H1 (cell line): Measurements from ENCODE around the gene RASD2. TPM values are rescaled to one million over a fixed set of nuclear protein-coding genes. Genes with fewer than 3 reads are reported as not detected.

Source experiments
- CTCF ChIA-PET: fragments of 300-600 bp; sonication (Branson Sonifier 250); formaldehyde crosslinking; loops from one replicate; lab custom pipeline; 2021; ENCODE audit not compliant: partially characterized antibody; lab: Charles Lee
- POLR2A ChIA-PET: fragments of 300-600 bp; sonication (Branson Sonifier 250); formaldehyde crosslinking; loops from one replicate; lab custom pipeline; 2021; ENCODE audit warnings: inconsistent platforms; ENCODE audit not compliant: partially characterized antibody; lab: Charles Lee
- DNase-seq, 2 experiments: peaks; one replicate each; pipeline versions ENCODE4 v3.0.0 to v3.0.0-alpha.2; 2010 to 2022; ENCODE audit warnings: low spot score in 2 of 2, low read depth in 1 of 2, mixed read lengths in 1 of 2
- FAIRE-seq: peaks from 2 replicates; lab custom pipeline; 2011; peaks lifted over from hg19 to GRCh38; lab: Jason Lieb, UNC
- H2AFZ ChIP-seq: 2 replicates; pipeline ENCODE4 v1.8.1; 2012; ENCODE audit warnings: low read length, inconsistent platforms
- H2AK5ac ChIP-seq: 2 replicates; pipeline ENCODE4 v1.6.1; 2013; ENCODE audit warnings: low read depth, low read length
- H2BK120ac ChIP-seq: replicated peaks from 2 replicates; pipeline ENCODE3; 2013; ENCODE audit warnings: low read depth, low read length, inconsistent platforms
- H2BK12ac ChIP-seq: 2 replicates; pipeline ENCODE4 v1.6.1; 2013; ENCODE audit warnings: low read depth, low read length
- H2BK15ac ChIP-seq: 2 replicates; pipeline ENCODE4 v1.6.1; 2013; ENCODE audit warnings: low read length
- H2BK20ac ChIP-seq: 2 replicates; pipeline ENCODE4 v1.6.1; 2013; ENCODE audit warnings: low read length
- H2BK5ac ChIP-seq: 2 replicates; pipeline ENCODE4 v1.6.1; 2013; ENCODE audit warnings: low read depth, low read length
- H3K14ac ChIP-seq: 2 replicates; pipeline ENCODE4 v1.6.1; 2013; ENCODE audit warnings: inconsistent platforms; ENCODE audit not compliant: insufficient read length
- H3K18ac ChIP-seq: 2 replicates; pipeline ENCODE4 v1.6.1; 2013; ENCODE audit warnings: low read length; ENCODE audit errors: extremely low read depth
- H3K23ac ChIP-seq: 2 replicates; pipeline ENCODE4 v1.6.1; 2013; ENCODE audit warnings: inconsistent platforms; ENCODE audit not compliant: insufficient read length
- H3K23me2 ChIP-seq: 2 replicates; pipeline ENCODE4 v1.6.1; 2013; ENCODE audit warnings: low read depth, low read length
- H3K27ac ChIP-seq: 2 replicates; pipeline ENCODE4 v1.6.1; 2011; ENCODE audit warnings: low read depth, low read length, inconsistent platforms
- H3K27me3 ChIP-seq, 4 experiments: replicated peaks in 1 of 4; 1 replicate in 1 of 4; 2 replicates in 3 of 4; pipeline versions ENCODE4 v1.6.1 to v1.8.1; 2011 to 2013; ENCODE audit warnings: low read length in 3 of 4, mild to moderate bottlenecking in 3 of 4, inconsistent platforms in 2 of 4, mixed read lengths in 2 of 4, moderate library complexity in 1 of 4; ENCODE audit not compliant: control insufficient read depth in 3 of 4, insufficient read depth in 3 of 4; ENCODE audit errors: extremely low read depth in 1 of 4
- H3K36me3 ChIP-seq, 4 experiments: 2 replicates each; pipeline versions ENCODE4 v1.6.1 to v1.8.1; 2011 to 2013; ENCODE audit warnings: mild to moderate bottlenecking in 4 of 4, low read length in 3 of 4, moderate library complexity in 2 of 4, control low read depth in 1 of 4, inconsistent platforms in 1 of 4; ENCODE audit not compliant: insufficient read depth in 4 of 4, control insufficient read depth in 2 of 4
- H3K4ac ChIP-seq: replicated peaks from 2 replicates; pipeline ENCODE3; 2013; ENCODE audit warnings: low read length, low read depth, mixed read lengths, inconsistent platforms; ENCODE audit not compliant: insufficient read length
- H3K4me1 ChIP-seq, 4 experiments: replicated peaks in 1 of 4; 1 replicate in 1 of 4; 2 replicates in 3 of 4; pipeline versions ENCODE4 v1.6.1 to v1.8.1; 2011 to 2013; ENCODE audit warnings: low read length in 3 of 4, inconsistent platforms in 2 of 4, mixed read lengths in 1 of 4; ENCODE audit not compliant: insufficient read depth in 4 of 4, control insufficient read depth in 3 of 4
- H3K4me2 ChIP-seq, 2 experiments: 2 replicates each; pipeline versions ENCODE4 v1.6.1 to v1.8.1; 2011 to 2013; ENCODE audit warnings: low read depth in 2 of 2, low read length in 2 of 2, control low read depth in 1 of 2, inconsistent platforms in 1 of 2, mild to moderate bottlenecking in 1 of 2; ENCODE audit not compliant: insufficient read depth in 1 of 2
- H3K4me3 ChIP-seq, 4 experiments: fragments of 200-600, 300-600 bp in 1 of 4; sonication (generic), shearing (Covaris generic), sonication (Bioruptor Twin) in 1 of 4; 2 replicates each; pipeline versions ENCODE4 v1.5.1 to v1.8.1; 2011 to 2016; ENCODE audit warnings: low read length in 4 of 4, low read depth in 3 of 4, control low read depth in 2 of 4, inconsistent platforms in 2 of 4, mild to moderate bottlenecking in 2 of 4, mixed read lengths in 1 of 4, moderate library complexity in 1 of 4; ENCODE audit not compliant: insufficient read depth in 2 of 4; ENCODE audit errors: extremely low read depth in 1 of 4
- H3K56ac ChIP-seq: replicated peaks from 2 replicates; pipeline ENCODE3; 2013; ENCODE audit warnings: low read depth, mild to moderate bottlenecking, mixed read lengths, low read length, inconsistent platforms; ENCODE audit not compliant: insufficient read length
- H3K79me1 ChIP-seq: 2 replicates; pipeline ENCODE4 v1.6.1; 2013; ENCODE audit warnings: low read depth, low read length, control low read depth
- H3K79me2 ChIP-seq, 2 experiments: 2 replicates each; pipeline versions ENCODE4 v1.6.1 to v1.8.1; 2012 to 2013; ENCODE audit warnings: low read length in 2 of 2, mild to moderate bottlenecking in 2 of 2, inconsistent platforms in 1 of 2; ENCODE audit not compliant: insufficient read depth in 2 of 2, control insufficient read depth in 1 of 2
- H3K9ac ChIP-seq, 4 experiments: replicated peaks in 1 of 4; 1 replicate in 1 of 4; 2 replicates in 3 of 4; pipeline versions ENCODE4 v1.6.1 to v1.8.1; 2011 to 2013; ENCODE audit warnings: low read depth in 3 of 4, low read length in 3 of 4, control low read depth in 2 of 4, mild to moderate bottlenecking in 2 of 4, moderate library complexity in 2 of 4, inconsistent platforms in 1 of 4; ENCODE audit errors: extremely low read depth in 1 of 4
- H3K9me3 ChIP-seq, 2 experiments: 2 replicates each; pipeline versions ENCODE4 v1.6.1 to v1.8.1; 2012 to 2013; ENCODE audit warnings: mild to moderate bottlenecking in 2 of 2, moderate library complexity in 2 of 2, control low read depth in 1 of 2, inconsistent platforms in 1 of 2, low read depth in 1 of 2, low read length in 1 of 2, mixed read lengths in 1 of 2; ENCODE audit not compliant: insufficient read depth in 2 of 2
- H4K20me1 ChIP-seq, 2 experiments: replicated peaks in 1 of 2; 2 replicates each; pipeline versions ENCODE3 to v1.8.1; 2011 to 2013; ENCODE audit warnings: inconsistent platforms in 2 of 2, low read length in 2 of 2, mild to moderate bottlenecking in 1 of 2; ENCODE audit not compliant: insufficient read depth in 2 of 2, control insufficient read depth in 1 of 2
- H4K5ac ChIP-seq: 2 replicates; pipeline ENCODE4 v1.6.1; 2013; ENCODE audit warnings: low read length, low read depth, mixed read lengths, inconsistent platforms; ENCODE audit not compliant: insufficient read length
- H4K8ac ChIP-seq: 2 replicates; pipeline ENCODE4 v1.8.0; 2013; ENCODE audit warnings: mild to moderate bottlenecking, moderate library complexity, low read length, inconsistent platforms; ENCODE audit not compliant: insufficient read depth; ENCODE audit errors: extremely low read depth
- H4K91ac ChIP-seq: replicated peaks from 2 replicates; pipeline ENCODE3; 2013; ENCODE audit warnings: low read length, mixed read lengths, inconsistent platforms; ENCODE audit not compliant: insufficient read length
- BCL11A ChIP-seq, 2 experiments: IDR thresholded peaks; one replicate each; pipeline ENCODE4 v1.6.1; 2011; ENCODE audit warnings: low read depth in 2 of 2, low read length in 2 of 2, mild to moderate bottlenecking in 2 of 2
- RAD21 ChIP-seq, 2 experiments: IDR thresholded peaks in 1 of 2; conservative IDR thresholded peaks in 1 of 2; 2 replicates each; pipeline ENCODE4 v1.6.1; 2011; ENCODE audit warnings: low read depth in 2 of 2, low read length in 2 of 2, improper control_type of control experiment in 1 of 2, inconsistent platforms in 1 of 2, mild to moderate bottlenecking in 1 of 2, moderate library complexity in 1 of 2
- WGBS, 2 experiments: shearing (Covaris generic) in 1 of 2; methylation state at CpG; one replicate each; pipeline versions ENCODE4 v1.1.6 to v1.1.7; 2013 to 2015; ENCODE audit warnings: low lambda C conversion rate in 2 of 2, mixed read lengths in 2 of 2, inconsistent platforms in 1 of 2, low coverage in 1 of 2, missing lambda C conversion rate in 1 of 2; ENCODE audit not compliant: insufficient replicate concordance in 2 of 2, insufficient coverage in 1 of 2, insufficient read length in 1 of 2; ENCODE audit errors: extremely low coverage in 1 of 2, missing lambda C conversion rate in 1 of 2; 5-methylcytosine and 5-hydroxymethylcytosine counted together
- polyA plus RNA-seq, 7 experiments: library from polyadenylated mRNA; depleted of rRNA in 3 of 7; stranded (reverse) in 5 of 7; unstranded in 2 of 7; fragments of >200 nt in 5 of 7; fragments of 200-250 nt in 2 of 7; gene quantifications; 1 replicate in 5 of 7; 2 replicates in 1 of 7; 4 replicates in 1 of 7; pipeline versions ENCODE4 v1.2.1 to v1.2.3, GENCODE V29; 2011 to 2013; ENCODE audit warnings: missing spikeins in 2 of 7, mixed read lengths in 2 of 7
- total RNA-seq: library from RNA; stranded (reverse); fragmentation: NEBNext Ultra II Directional; extraction: Animal tissue kit (Norgen Biotek cat#: 25700); gene quantifications from 2 replicates; pipeline ENCODE4 v1.2.1, GENCODE V29; 2021
- TF ChIP-seq, protein P1 (sequence below), 3 experiments: IDR thresholded peaks; 1 replicate in 2 of 3; 2 replicates in 1 of 3; pipeline versions ENCODE4 v1.5.1 to v1.6.1; 2011; ENCODE audit warnings: low read length in 3 of 3, mild to moderate bottlenecking in 3 of 3, inconsistent platforms in 2 of 3, low read depth in 1 of 3, moderate library complexity in 1 of 3; ENCODE audit not compliant: insufficient read depth in 1 of 3; ENCODE audit errors: control extremely low read depth in 1 of 3

RASD2 gene
- total and polyA plus RNA-seq, 2 of the 8 experiments (the other 6 are each of a cell fraction or from before 2014, with no cell fraction given) = 1.9 to 5.1 TPM

DNA sequence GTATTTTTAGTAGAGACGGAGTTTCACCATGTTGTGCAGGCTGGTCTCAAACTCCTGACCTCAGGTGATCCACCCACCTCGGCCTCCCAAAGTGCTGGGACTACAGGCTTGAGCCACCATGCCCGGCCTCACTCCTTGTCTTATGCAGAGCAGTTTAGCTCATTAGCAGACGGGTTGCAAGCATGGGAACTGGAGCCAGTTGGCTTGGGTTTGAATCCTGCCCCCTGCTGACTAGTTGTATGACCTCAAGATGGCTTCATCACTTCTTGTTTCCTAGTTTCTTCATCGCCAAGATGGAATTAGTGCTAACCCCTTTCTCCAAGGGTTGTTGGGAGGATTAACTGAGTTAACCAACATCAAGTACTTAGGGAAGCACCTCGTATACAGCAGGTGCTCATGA lies 23.4 kb upstream of the RASD2 start:
- peaks cover 0 to 6% (median 3%) of the 10 kb centered on the region in 4 experiments; a peak in 5 of 7 replicates for H3K4me1 ChIP-seq
- H3K23ac ChIP-seq = no peak overlapping the region
- no peak for DNase-seq
- no peaks in the 10 kb centered on the region; the same call in 1 of the 2 replicates for H3K23me2 ChIP-seq
- H4K91ac ChIP-seq = no peak overlapping the region
- no peaks in the 10 kb centered on the region for H3K36me3 ChIP-seq
- POLR2A ChIA-PET = interaction anchor here (0.7 to 1.4 kb wide), 2 partner anchors 12 to 31 kb away, joined by 3 to 4 read pairs; no protein-coding TSS in a partner anchor
- no peak overlapping the region for H4K5ac ChIP-seq
- H3K4me2 ChIP-seq = no peak overlapping the region
- H2BK120ac ChIP-seq = no peak overlapping the region
- no peak for FAIRE-seq
- no peak overlapping the region for H3K4ac ChIP-seq
- no peak overlapping the region for H2BK5ac ChIP-seq
- H3K27me3 ChIP-seq = no peaks in the 10 kb centered on the region; a peak in 1 of 7 replicates
- H3K4me3 ChIP-seq = no peak overlapping the region
- no peak overlapping the region for H3K14ac ChIP-seq
- H3K9me3 ChIP-seq = no peaks in the 10 kb centered on the region
- no peak overlapping the region for H3K18ac ChIP-seq
- H4K20me1 ChIP-seq = no peaks in the 10 kb centered on the region
- H3K79me2 ChIP-seq = no peaks in the 10 kb centered on the region
- no peak overlapping the region for H3K56ac ChIP-seq
- no peak overlapping the region for H2AK5ac ChIP-seq
- no peak overlapping the region for H4K8ac ChIP-seq
- no peak overlapping the region for H2BK20ac ChIP-seq
- no peak overlapping the region for H2AFZ ChIP-seq
- H3K27ac ChIP-seq = no peak overlapping the region
- no peak overlapping the region for H2BK15ac ChIP-seq
- no peak overlapping the region for H2BK12ac ChIP-seq
- 91% methylated on average over 5 of the region's 6 CpGs; no CpG with 5 or more reads in 1 of the 2 experiments for WGBS, 2 experiments
- no peaks in the 10 kb centered on the region for H3K79me1 ChIP-seq
- H3K9ac ChIP-seq = no peak overlapping the region
- no peak for TF ChIP-seq BCL11A (IDR thresholded peaks at IDR 0.05; ENCODE audit: low read depth in 2 of 2, low read length in 2 of 2)
- TF ChIP-seq, protein P1, sequence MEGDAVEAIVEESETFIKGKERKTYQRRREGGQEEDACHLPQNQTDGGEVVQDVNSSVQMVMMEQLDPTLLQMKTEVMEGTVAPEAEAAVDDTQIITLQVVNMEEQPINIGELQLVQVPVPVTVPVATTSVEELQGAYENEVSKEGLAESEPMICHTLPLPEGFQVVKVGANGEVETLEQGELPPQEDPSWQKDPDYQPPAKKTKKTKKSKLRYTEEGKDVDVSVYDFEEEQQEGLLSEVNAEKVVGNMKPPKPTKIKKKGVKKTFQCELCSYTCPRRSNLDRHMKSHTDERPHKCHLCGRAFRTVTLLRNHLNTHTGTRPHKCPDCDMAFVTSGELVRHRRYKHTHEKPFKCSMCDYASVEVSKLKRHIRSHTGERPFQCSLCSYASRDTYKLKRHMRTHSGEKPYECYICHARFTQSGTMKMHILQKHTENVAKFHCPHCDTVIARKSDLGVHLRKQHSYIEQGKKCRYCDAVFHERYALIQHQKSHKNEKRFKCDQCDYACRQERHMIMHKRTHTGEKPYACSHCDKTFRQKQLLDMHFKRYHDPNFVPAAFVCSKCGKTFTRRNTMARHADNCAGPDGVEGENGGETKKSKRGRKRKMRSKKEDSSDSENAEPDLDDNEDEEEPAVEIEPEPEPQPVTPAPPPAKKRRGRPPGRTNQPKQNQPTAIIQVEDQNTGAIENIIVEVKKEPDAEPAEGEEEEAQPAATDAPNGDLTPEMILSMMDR (IDR thresholded peaks at IDR 0.05; ENCODE audit: control extremely low read depth in 1 of 3, insufficient read depth in 1 of 3, low read depth in 1 of 3, low read length in 3 of 3) = peak in 1 of 3 experiments; percentile 22; a peak in 1 of 4 replicates
- TF ChIP-seq RAD21 (IDR thresholded peaks at IDR 0.05 in 1 of 2, conservative IDR thresholded peaks at IDR 0.05 in 1 of 2; ENCODE audit: low read depth in 2 of 2, low read length in 2 of 2) = 0 out of 4 replicates have a peak, but pooled peaks of 1 of the 2 experiments have one; percentile 16
- CTCF ChIA-PET = interaction anchor here (0.6 to 2.5 kb wide), 12 partner anchors 11 to 181 kb away, joined by 3 to 13 read pairs (median 3); partner anchors contain the start of gene RASD2
